Fibroblast of lung (primary cell): ENCODE results near the gene KCTD10. TPM values are rescaled to one million over a fixed set of nuclear protein-coding genes. Genes with fewer than 3 reads are reported as not detected.

Source experiments
- DNase-seq, 2 donors: peaks; one replicate each; pipeline versions ENCODE4 v3.0.0 to v3.0.0-alpha.2; 2010; ENCODE audit warnings: low read depth in 2 of 2
- H2AFZ ChIP-seq: 2 replicates; pipeline ENCODE4 v1.5.1; 2012; ENCODE audit warnings: low read length, control low read depth, inconsistent platforms
- H3K27ac ChIP-seq: 2 replicates; pipeline ENCODE4 v1.5.1; 2011; ENCODE audit warnings: low read length, control low read depth; ENCODE audit not compliant: insufficient read depth
- H3K27me3 ChIP-seq: 2 replicates; pipeline ENCODE4 v1.5.1; 2011; ENCODE audit warnings: mild to moderate bottlenecking, low read length; ENCODE audit not compliant: control insufficient read depth, insufficient read depth
- H3K36me3 ChIP-seq: 2 replicates; pipeline ENCODE4 v1.5.1; 2011; ENCODE audit warnings: low read length; ENCODE audit not compliant: control insufficient read depth, insufficient read depth
- H3K4me1 ChIP-seq: 2 replicates; pipeline ENCODE4 v1.5.1; 2011; ENCODE audit warnings: low read length; ENCODE audit not compliant: control insufficient read depth, insufficient read depth; ENCODE audit errors: extremely low read depth
- H3K4me2 ChIP-seq: 2 replicates; pipeline ENCODE4 v1.5.1; 2011; ENCODE audit warnings: low read length, control low read depth; ENCODE audit not compliant: insufficient read depth; ENCODE audit errors: extremely low read depth
- H3K4me3 ChIP-seq, 4 experiments: fragments of 200-600 bp in 1 of 4; sonication (generic) in 1 of 4; replicated peaks in 1 of 4; 2 replicates each; pipeline ENCODE4 v1.5.1; 2011 to 2016; ENCODE audit warnings: low read length in 4 of 4, low read depth in 3 of 4, mild to moderate bottlenecking in 3 of 4, control low read depth in 2 of 4, inconsistent platforms in 1 of 4, mixed read lengths in 1 of 4; ENCODE audit not compliant: insufficient read depth in 1 of 4; ENCODE audit errors: control extremely low read depth in 1 of 4
- H3K79me2 ChIP-seq: 2 replicates; pipeline ENCODE4 v1.5.1; 2012; ENCODE audit warnings: mild to moderate bottlenecking, low read length, inconsistent platforms; ENCODE audit not compliant: control insufficient read depth, insufficient read depth
- H3K9ac ChIP-seq: 2 replicates; pipeline ENCODE4 v1.5.1; 2011; ENCODE audit warnings: mild to moderate bottlenecking, low read length, control low read depth; ENCODE audit not compliant: insufficient read depth
- H3K9me3 ChIP-seq: 2 replicates; pipeline ENCODE4 v1.5.1; 2012; ENCODE audit warnings: low read depth, low read length; ENCODE audit not compliant: control insufficient read depth, insufficient read depth
- H4K20me1 ChIP-seq: 2 replicates; pipeline ENCODE4 v1.5.1; 2011; ENCODE audit warnings: low read length; ENCODE audit not compliant: control insufficient read depth, insufficient read depth; ENCODE audit errors: extremely low read depth
- CTCF ChIP-seq, 2 donors: IDR thresholded peaks in 1 of 2; conservative IDR thresholded peaks in 1 of 2; 1 replicate in 1 of 2; 2 replicates in 1 of 2; pipeline ENCODE4 v1.5.1; 2011 to 2012; ENCODE audit warnings: low read length in 2 of 2, control low read depth in 1 of 2, inconsistent platforms in 1 of 2, low read depth in 1 of 2, mild to moderate bottlenecking in 1 of 2
- EZH2 ChIP-seq: IDR thresholded peaks from 2 replicates; pipeline ENCODE4 v1.5.1; 2012; ENCODE audit warnings: low read length, control low read depth, mild to moderate bottlenecking; ENCODE audit errors: missing control alignments
- polyA minus RNA-seq: library from RNA; depleted of rRNA, polyadenylated mRNA; stranded (reverse); fragments of >200 nt; gene quantifications from 2 replicates; pipeline ENCODE4 v1.2.3, GENCODE V29; 2011; ENCODE audit warnings: low replicate concordance
- polyA plus RNA-seq, 2 donors: library from polyadenylated mRNA; depleted of rRNA in 1 of 2; stranded (reverse) in 1 of 2; unstranded in 1 of 2; fragments of >200 nt; gene quantifications; 2 replicates each; pipeline ENCODE4 v1.2.1, GENCODE V29; 2011 to 2012; ENCODE audit warnings: missing spikeins in 1 of 2
- total RNA-seq: library from RNA; depleted of rRNA; stranded (reverse); fragments of >200 nt; gene quantifications from 2 replicates; pipeline ENCODE4 v1.2.1, GENCODE V29; 2014

KCTD10 gene
- total RNA-seq = 59.8 and 106 TPM in 2 replicates
- 131 and 190 TPM in 2 replicates for polyA plus RNA-seq
- polyA plus RNA-seq (2012) = 86.6 and 115 TPM in 2 replicates
- polyA minus RNA-seq = 424 and 573 TPM in 2 replicates

- peaks cover 11% of the 10 kb centered on the region for H3K4me1 ChIP-seq
- H3K9ac ChIP-seq = peak within 1 kb of the TSS; percentile 99
- peaks cover 2% of the 10 kb centered on the region for H3K36me3 ChIP-seq
- peak within 1 kb of the TSS; percentile 100 for H3K27ac ChIP-seq
- TF ChIP-seq CTCF (conservative IDR thresholded peaks at IDR 0.05 in 1 of 2, IDR thresholded peaks at IDR 0.05 in 1 of 2; ENCODE audit: low read depth in 1 of 2, low read length in 2 of 2) = no peak
- TF ChIP-seq EZH2 = no peak
- H3K4me2 ChIP-seq = peak within 1 kb of the TSS; percentile 100
- H4K20me1 ChIP-seq = no peaks in the 10 kb centered on the region
- peaks cover 71% of the 10 kb centered on the region for H3K79me2 ChIP-seq
- no peaks in the 10 kb centered on the region for H3K27me3 ChIP-seq
- peak within 1 kb of the TSS; percentile 96 for H2AFZ ChIP-seq
- DNase-seq = peak; percentile 89 to 94
- no peaks in the 10 kb centered on the region for H3K9me3 ChIP-seq
- peak within 1 kb of the TSS; percentile 80 to 90 (median 84) for H3K4me3 ChIP-seq
Measured at GRCh38 chr12:109477185-109477962, at the start of gene KCTD10, which contains the start of gene UBE3B. Gene KCTD10 (minus strand): TSS chr12:109477300. CDS start chr12:109477262, 38 bp downstream. Gene UBE3B (plus strand): TSS chr12:109477634. CDS start chr12:109483552, 5,918 bp downstream.

- Histone ChIP-seq H3K36me3 (peaks cover 22% of the 10 kb centered on the region), H4K20me1 (no peaks in the 10 kb centered on the region)
Measured at GRCh38 chr12:109525279-109525585, 48.1 kb upstream of the KCTD10 start.

More at GRCh38 chr12:109525279-109525585, 48.1 kb upstream of the KCTD10 start:
- no peak for DNase-seq
- TF ChIP-seq CTCF (conservative IDR thresholded peaks at IDR 0.05 in 1 of 2, IDR thresholded peaks at IDR 0.05 in 1 of 2; ENCODE audit: low read depth in 1 of 2, low read length in 2 of 2) (no peak), EZH2 (no peak)
- Histone ChIP-seq H3K27me3 (no peaks in the 10 kb centered on the region), H3K4me2 (no peak overlapping the region), H3K79me2 (no peaks in the 10 kb centered on the region), H3K9ac (no peak overlapping the region), H3K4me1 (no peaks in the 10 kb centered on the region), H3K27ac (no peak overlapping the region), H2AFZ (no peak overlapping the region), H3K9me3 (no peaks in the 10 kb centered on the region), H3K4me3 (no peak overlapping the region)
